Lower lobe of right lung (tissue), 2 donors: ENCODE results near the gene TMEM131. TPM values are rescaled to one million over a fixed set of nuclear protein-coding genes. Genes with fewer than 3 reads are reported as not detected.
A peak's percentile ranks its signal among the peaks of the same experiment; 100 is the strongest.

Experiments used
- ATAC-seq, 2 donors: fragments of 200-7000 bp; cut with Tn5 transposase; one replicate each; pipeline ENCODE4 v1.9.1; 2020 to 2022; ENCODE audit warnings: mild to moderate bottlenecking in 2 of 2, moderate library complexity in 2 of 2
- DNase-seq: peaks from one replicate; pipeline ENCODE4 v3.0.0-alpha.2; 2020
- H3K27ac ChIP-seq: fragments of 200-600 bp; one replicate; pipeline ENCODE4 v1.8.0; 2022
- H3K27me3 ChIP-seq: fragments of 200-600 bp; one replicate; pipeline ENCODE4 v1.8.0; 2022; ENCODE audit warnings: low read depth
- H3K36me3 ChIP-seq: fragments of 200-600 bp; one replicate; pipeline ENCODE4 v1.8.0; 2022; ENCODE audit warnings: mild to moderate bottlenecking
- H3K4me1 ChIP-seq: fragments of 200-600 bp; one replicate; pipeline ENCODE4 v1.8.0; 2022
- H3K4me3 ChIP-seq: fragments of 200-600 bp; one replicate; pipeline ENCODE4 v1.8.0; 2022; ENCODE audit warnings: mild to moderate bottlenecking
- H3K9me3 ChIP-seq: fragments of 200-600 bp; one replicate; pipeline ENCODE4 v1.8.0; 2022
- CTCF ChIP-seq: fragments of 200-600 bp; IDR thresholded peaks from one replicate; pipeline ENCODE4 v1.8.0; 2022; ENCODE audit warnings: antibody characterized with exemption, mild to moderate bottlenecking
- intact Hi-C: fragments of 100-400 bp; cut with DNase I; formaldehyde crosslinking; loops from one replicate; pipeline ENCODE4 v1.11.0; 2022
- total RNA-seq: library from RNA; stranded (reverse); fragmentation: NEBNext Ultra II Directional; extraction: Animal tissue kit (Norgen Biotek cat#: 25700); gene quantifications from one replicate; pipeline ENCODE4 v1.2.1, GENCODE V29; 2021
- donor health status: DM: no; HTN: yes; CAD: no; lungs with severe emphysema.

TMEM131 gene
- total RNA-seq, 1 donor from 2014 or later = 42.2 TPM

- H3K9me3 ChIP-seq = no peaks in the 10 kb centered on the region
- DNase-seq (no peak), ATAC-seq (no peak)
- no peak overlapping the region for H3K27ac ChIP-seq
- no peaks in the 10 kb centered on the region for H3K27me3 ChIP-seq
- intact Hi-C loops = no loop called here
- H3K4me1 ChIP-seq = no peaks in the 10 kb centered on the region
- peaks cover 33% of the 10 kb centered on the region for H3K36me3 ChIP-seq
- TF ChIP-seq CTCF = no peak
- no peak overlapping the region for H3K4me3 ChIP-seq
These were observed 243.1 kb downstream of the TMEM131 start for GRCh38 chr2:97752342-97753334.

GRCh38 chr2:97751752-97752151 lies 244.0 kb downstream of the TMEM131 start:
- ATAC-seq = peak; percentile 55 to 64
- Histone ChIP-seq H3K27me3 (no peaks in the 10 kb centered on the region), H3K36me3 (peaks cover 25% of the 10 kb centered on the region), H3K4me1 (no peaks in the 10 kb centered on the region), H3K9me3 (no peaks in the 10 kb centered on the region), H3K4me3 (no peak overlapping the region), H3K27ac (no peak overlapping the region)
- intact Hi-C loops = no loop called here
- DNase-seq = no peak
- TF ChIP-seq CTCF = no peak

- DNase-seq (no peak), ATAC-seq (no peak)
- Histone ChIP-seq H3K36me3 (peaks cover 7% of the 10 kb centered on the region), H3K27me3 (no peaks in the 10 kb centered on the region), H3K4me1 (no peaks in the 10 kb centered on the region), H3K9me3 (no peaks in the 10 kb centered on the region), H3K27ac (no peak overlapping the region), H3K4me3 (no peak overlapping the region)
- intact Hi-C loops = no loop called here
- TF ChIP-seq CTCF = no peak
These were observed 245.7 kb downstream of the TMEM131 start for GRCh38 chr2:97750017-97750416.

- DNase-seq = no peak
- H3K27ac ChIP-seq = no peak overlapping the region
- ATAC-seq = no peak
- intact Hi-C loops = no loop called here
- no peak for TF ChIP-seq CTCF
- no peaks in the 10 kb centered on the region for H3K9me3 ChIP-seq
- H3K36me3 ChIP-seq = peaks cover 3% of the 10 kb centered on the region
- H3K27me3 ChIP-seq = no peaks in the 10 kb centered on the region
- no peaks in the 10 kb centered on the region for H3K4me1 ChIP-seq
- H3K4me3 ChIP-seq = no peak overlapping the region
These were observed 246.2 kb downstream of the TMEM131 start for GRCh38 chr2:97749581-97749980.

GRCh38 chr2:97747716-97748115 lies 248.0 kb downstream of the TMEM131 start:
- ATAC-seq (no peak), DNase-seq (no peak)
- intact Hi-C loops = no loop called here
- no peaks in the 10 kb centered on the region for H3K4me1 ChIP-seq
- no peaks in the 10 kb centered on the region for H3K9me3 ChIP-seq
- no peaks in the 10 kb centered on the region for H3K27me3 ChIP-seq
- H3K36me3 ChIP-seq = no peaks in the 10 kb centered on the region
- no peak for TF ChIP-seq CTCF
- no peak overlapping the region for H3K27ac ChIP-seq
- H3K4me3 ChIP-seq = no peak overlapping the region
